Astrocyte of the cerebellum (primary cell): ENCODE results near the gene GPR33.
A peak's percentile ranks its signal among the peaks of the same experiment; 100 is the strongest.

Experiments
- DNase-seq: peaks from one replicate; pipeline ENCODE4 v3.0.0-alpha.2; 2011; ENCODE audit warnings: low read depth
- H3K4me3 ChIP-seq: 2 replicates; pipeline ENCODE4 v1.5.1; 2011; ENCODE audit warnings: mild to moderate bottlenecking, low read depth, low read length, moderate library complexity
- in situ Hi-C: cut with HindIII; loops from 2 replicates; pipeline ENCODE4 v1.10.0; 2017; ENCODE audit warnings: low sequenced_read_pairs
- TF ChIP-seq, protein P1 (sequence below): IDR thresholded peaks from 2 replicates; pipeline ENCODE4 v1.5.1; 2012; ENCODE audit warnings: low read length, low read depth, moderate library complexity, mild to moderate bottlenecking; ENCODE audit errors: missing control alignments

The GPR33 gene

DNA sequence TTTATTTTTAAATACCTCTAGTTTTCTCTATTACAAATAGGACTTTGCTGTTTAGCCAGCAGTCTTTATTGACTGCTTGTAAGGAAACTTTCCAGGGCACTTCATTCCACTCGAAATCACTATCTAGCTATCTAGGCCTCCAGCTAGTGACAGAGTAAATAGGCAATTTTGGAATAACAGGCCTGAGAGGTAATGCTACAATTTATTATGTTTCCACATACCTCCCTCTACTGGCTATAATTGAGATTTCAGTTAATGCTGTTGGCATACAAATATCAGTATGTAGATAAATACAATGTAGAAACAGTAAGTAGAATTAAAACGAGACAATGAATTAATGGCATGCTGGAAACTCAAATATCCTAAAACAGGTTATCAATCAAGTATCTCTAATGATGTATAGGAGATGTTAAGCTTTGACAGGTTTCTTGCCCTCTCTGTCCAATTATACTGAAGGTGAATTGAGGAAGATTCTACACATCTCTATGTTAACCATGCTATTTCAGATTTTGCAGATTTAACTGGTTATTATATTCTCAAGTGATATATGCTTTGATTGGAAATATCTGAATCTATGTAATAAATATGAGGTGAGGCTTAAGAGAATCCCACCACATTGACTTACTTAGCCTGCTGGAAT lies 37.7 kb downstream of the GPR33 start:
- in situ Hi-C loops: no loop called here
- peak; percentile 33 for DNase-seq
- H3K4me3 ChIP-seq: no peak overlapping the region
- TF ChIP-seq, protein P1, sequence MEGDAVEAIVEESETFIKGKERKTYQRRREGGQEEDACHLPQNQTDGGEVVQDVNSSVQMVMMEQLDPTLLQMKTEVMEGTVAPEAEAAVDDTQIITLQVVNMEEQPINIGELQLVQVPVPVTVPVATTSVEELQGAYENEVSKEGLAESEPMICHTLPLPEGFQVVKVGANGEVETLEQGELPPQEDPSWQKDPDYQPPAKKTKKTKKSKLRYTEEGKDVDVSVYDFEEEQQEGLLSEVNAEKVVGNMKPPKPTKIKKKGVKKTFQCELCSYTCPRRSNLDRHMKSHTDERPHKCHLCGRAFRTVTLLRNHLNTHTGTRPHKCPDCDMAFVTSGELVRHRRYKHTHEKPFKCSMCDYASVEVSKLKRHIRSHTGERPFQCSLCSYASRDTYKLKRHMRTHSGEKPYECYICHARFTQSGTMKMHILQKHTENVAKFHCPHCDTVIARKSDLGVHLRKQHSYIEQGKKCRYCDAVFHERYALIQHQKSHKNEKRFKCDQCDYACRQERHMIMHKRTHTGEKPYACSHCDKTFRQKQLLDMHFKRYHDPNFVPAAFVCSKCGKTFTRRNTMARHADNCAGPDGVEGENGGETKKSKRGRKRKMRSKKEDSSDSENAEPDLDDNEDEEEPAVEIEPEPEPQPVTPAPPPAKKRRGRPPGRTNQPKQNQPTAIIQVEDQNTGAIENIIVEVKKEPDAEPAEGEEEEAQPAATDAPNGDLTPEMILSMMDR: peak; percentile 35

DNA sequence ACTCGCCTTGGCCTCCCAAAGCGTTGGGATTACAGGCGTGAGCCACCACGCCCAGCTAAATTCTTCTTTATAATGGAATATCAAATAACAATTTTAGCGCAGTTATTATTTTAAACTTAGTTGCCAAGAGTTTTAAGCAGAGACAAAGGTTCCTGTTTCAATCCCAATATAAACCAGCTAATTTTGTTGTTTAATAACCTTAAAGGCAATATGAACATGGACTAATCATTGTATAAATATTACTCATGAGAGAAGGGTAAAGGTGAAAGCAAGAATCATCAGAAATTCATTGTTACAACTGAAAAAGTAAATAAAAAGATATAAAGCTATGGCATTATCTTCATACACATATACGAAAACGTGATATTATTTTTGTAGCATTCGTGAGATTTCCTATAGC lies 38.7 kb downstream of the GPR33 start:
- TF ChIP-seq, protein P1: no peak
- in situ Hi-C loops: no loop called here
- DNase-seq: no peak
- no peak overlapping the region for H3K4me3 ChIP-seq

DNA sequence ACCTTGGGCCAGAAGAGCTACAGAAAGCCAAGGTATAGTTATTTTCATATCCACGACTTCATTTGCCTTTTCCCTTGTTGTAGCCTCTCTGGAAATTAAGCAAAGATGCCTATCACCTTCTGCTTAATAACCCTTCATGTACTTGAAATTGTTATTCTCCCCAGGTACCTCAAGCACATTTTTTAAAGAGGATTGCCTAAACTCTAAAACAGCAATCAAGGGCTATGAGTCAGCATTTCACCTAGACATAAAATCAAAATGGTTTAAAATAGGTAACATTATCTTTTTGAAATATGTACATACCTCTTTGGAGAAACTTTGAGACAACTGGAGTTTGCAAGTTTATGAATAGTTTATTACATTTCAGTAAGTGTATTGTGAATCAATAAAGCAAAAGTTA lies 42.1 kb downstream of the GPR33 start:
- H3K4me3 ChIP-seq: no peak overlapping the region
- in situ Hi-C loops: no loop called here
- DNase-seq: no peak
- TF ChIP-seq, protein P1: no peak

DNA sequence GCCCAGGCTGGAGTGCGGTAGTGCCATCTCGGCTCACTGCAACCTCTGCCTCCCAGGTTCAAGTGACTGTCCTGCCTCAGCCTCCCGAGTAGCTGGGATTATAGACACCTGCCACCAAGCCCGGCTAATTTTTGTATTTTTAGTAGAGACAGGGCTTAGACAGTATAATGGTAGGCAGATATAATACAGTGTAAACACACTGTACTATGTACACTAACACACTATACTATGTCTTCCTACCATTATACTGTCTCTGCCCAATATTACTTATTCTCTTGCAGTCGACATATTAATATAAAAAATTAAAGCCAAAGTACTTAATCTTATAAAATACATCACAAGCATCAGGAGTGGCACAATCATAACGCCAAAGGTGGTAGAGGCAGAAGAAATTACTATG lies 45.6 kb downstream of the GPR33 start:
- TF ChIP-seq, protein P1: no peak
- in situ Hi-C loops: no loop called here
- DNase-seq: no peak
- H3K4me3 ChIP-seq: no peak overlapping the region

DNA sequence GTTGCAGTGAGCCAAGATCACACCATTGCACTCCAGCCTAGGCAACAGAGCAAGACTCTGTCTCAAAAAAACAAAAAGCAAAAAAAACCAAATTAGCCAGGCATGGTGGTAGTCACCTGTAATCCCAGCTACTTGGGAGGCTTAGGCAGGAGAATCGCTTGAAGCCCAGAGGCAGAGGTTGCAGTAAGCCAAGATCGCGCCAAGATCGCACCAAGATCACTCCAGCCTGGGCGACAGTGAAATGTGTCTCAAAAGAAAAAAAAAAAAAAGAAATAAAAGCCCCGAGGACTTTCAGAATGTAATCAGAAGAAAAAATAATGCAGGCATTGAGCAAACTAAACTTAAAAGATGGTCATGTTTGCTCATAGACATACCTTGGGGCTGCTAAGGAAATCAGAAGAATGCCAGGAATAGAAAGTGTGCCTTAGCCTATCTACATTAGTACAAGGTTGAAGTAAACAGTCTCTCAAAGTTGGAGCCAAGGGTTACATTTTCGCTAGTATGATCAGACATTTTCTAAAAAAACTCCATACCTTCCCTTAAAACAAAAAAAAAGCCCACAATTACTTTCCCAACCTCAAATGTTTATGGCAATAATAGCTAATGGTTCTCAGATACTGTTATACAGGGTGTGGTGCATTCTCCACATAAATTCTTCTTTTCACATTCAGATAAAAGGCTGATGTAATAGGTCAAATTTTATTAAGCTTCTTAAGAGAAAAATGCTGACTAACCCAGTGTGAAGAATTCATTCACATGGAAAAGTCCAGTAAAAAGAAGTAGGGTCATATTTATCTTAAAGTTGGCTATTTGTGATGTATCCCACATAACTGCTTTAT lies 46.3 kb downstream of the GPR33 start:
- no peak overlapping the region for H3K4me3 ChIP-seq
- peak; percentile 15 for DNase-seq
- TF ChIP-seq, protein P1: no peak
- in situ Hi-C loops: no loop called here

DNA sequence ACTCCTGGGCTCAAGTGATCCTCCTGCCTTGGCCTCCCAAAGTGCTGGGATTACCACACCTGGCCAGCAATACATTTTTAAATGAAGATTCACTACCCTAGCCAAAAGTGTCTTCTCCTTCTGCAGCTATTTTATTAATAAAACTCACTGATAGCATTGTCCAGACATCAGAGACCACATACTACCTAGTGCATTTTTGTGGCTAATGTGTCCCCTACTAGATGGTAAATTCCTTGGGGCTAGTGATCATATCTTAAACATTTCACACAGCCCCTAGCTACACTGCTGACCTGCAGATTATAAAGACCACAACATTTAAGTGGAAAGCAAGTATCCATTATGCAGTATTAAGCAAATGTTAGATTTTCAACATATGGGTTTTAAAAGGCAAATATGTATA lies 47.6 kb downstream of the GPR33 start:
- H3K4me3 ChIP-seq: no peak overlapping the region
- TF ChIP-seq, protein P1: no peak
- DNase-seq: no peak
- in situ Hi-C loops: no loop called here
